Right renal cortex interstitium (tissue), 3 donors: ENCODE measurements around the gene PDE1A. TPM values are rescaled to one million over a fixed set of nuclear protein-coding genes. Genes with fewer than 3 reads are reported as not detected.

Experiments used
- DNase-seq, 3 donors: peaks; one replicate each; pipeline ENCODE4 v3.0.0-alpha.2; 2013; ENCODE audit warnings: low read depth in 3 of 3, low spot score in 2 of 3
- polyA plus RNA-seq, 3 donors: library from polyadenylated mRNA; unstranded; fragments of 120-200 nt; gene quantifications; one replicate each; pipeline ENCODE4 v1.2.1, GENCODE V29; 2013; ENCODE audit not compliant: insufficient read length in 3 of 3

Gene PDE1A
- polyA plus RNA-seq, 3 donors = 21.0 to 25.2 (median 22.5) TPM

GRCh38 chr2:182144041-182144775 is 282.6 kb downstream of the PDE1A start:
- DNase-seq = no peak

- no peak for DNase-seq
Observed at GRCh38 chr2:182142062-182142461, 284.8 kb downstream of the PDE1A start.

- no peak for DNase-seq
Observed at GRCh38 chr2:182134201-182134600, 292.6 kb downstream of the PDE1A start.

- no peak for DNase-seq
Observed at GRCh38 chr2:182133195-182133891, 293.5 kb downstream of the PDE1A start.

GRCh38 chr2:182132605-182133004 is 294.2 kb downstream of the PDE1A start:
- no peak for DNase-seq

GRCh38 chr2:182128821-182129707 is 297.8 kb downstream of the PDE1A start:
- no peak for DNase-seq

GRCh38 chr2:182117196-182117595 is 309.6 kb downstream of the PDE1A start:
- DNase-seq = no peak

- DNase-seq = no peak
Observed at GRCh38 chr2:182116774-182117173, 310.1 kb downstream of the PDE1A start.

GRCh38 chr2:182115258-182115657 is 311.6 kb downstream of the PDE1A start:
- DNase-seq = no peak

- DNase-seq = no peak
Observed at GRCh38 chr2:182113334-182113733, 313.5 kb downstream of the PDE1A start.

GRCh38 chr2:182110347-182110746 is 316.5 kb downstream of the PDE1A start:
- DNase-seq = no peak

- DNase-seq = no peak
Observed at GRCh38 chr2:182103526-182103925, 323.3 kb downstream of the PDE1A start.

GRCh38 chr2:182101263-182101662 is 325.6 kb downstream of the PDE1A start:
- no peak for DNase-seq

GRCh38 chr2:182098648-182099047 is 328.2 kb downstream of the PDE1A start:
- DNase-seq = no peak

- no peak for DNase-seq
Observed at GRCh38 chr2:182097571-182098164, 329.2 kb downstream of the PDE1A start.

GRCh38 chr2:182090486-182090885 is 336.4 kb downstream of the PDE1A start:
- DNase-seq = no peak
